SK-N-SH (cell line): ENCODE results near the gene RASSF8. TPM values are rescaled to one million over a fixed set of nuclear protein-coding genes. Genes with fewer than 3 reads are reported as not detected.
A peak's percentile ranks its signal among the peaks of the same experiment; 100 is the strongest.

Experiments used
- CTCF ChIA-PET: fragments of 300-600, 350-600 bp; formaldehyde crosslinking; extraction: SDS; loops from one replicate; lab custom pipeline; 2021; lab: Yijun Ruan, JAX
- POLR2A ChIA-PET: fragments of 350-600 bp; sonication (Branson Sonifier 250); formaldehyde crosslinking; extraction: SDS; loops from one replicate; lab custom pipeline; 2020; ENCODE audit warnings: antibody characterized with exemption, inconsistent platforms; lab: Yijun Ruan, JAX
- DNase-seq: peaks from one replicate; pipeline ENCODE4 v3.0.0; 2012
- H2AFZ ChIP-seq: fragments of 200-600 bp; sonication (generic); 2 replicates; pipeline ENCODE4 v1.8.1; 2016; ENCODE audit warnings: antibody characterized with exemption, mild to moderate bottlenecking, low read depth
- H3F3A ChIP-seq: fragments of 200-600 bp; sonication (generic); replicated peaks from 2 replicates; pipeline ENCODE3; 2016; ENCODE audit warnings: antibody characterized with exemption, mild to moderate bottlenecking; ENCODE audit not compliant: insufficient read depth
- H3K27ac ChIP-seq, 2 experiments: fragments of 200-500 bp in 1 of 2; fragments of 200-600 bp in 1 of 2; sonication (Bioruptor generic) in 1 of 2; sonication (generic), shearing (Covaris generic) in 1 of 2; 2 replicates each; pipeline versions ENCODE4 v1.5.1 to v1.6.1; 2014 to 2016; ENCODE audit warnings: low read depth in 2 of 2, inconsistent platforms in 1 of 2, low read length in 1 of 2, mild to moderate bottlenecking in 1 of 2, mixed read lengths in 1 of 2
- H3K27me3 ChIP-seq: fragments of 200-600 bp; sonication (generic), shearing (Covaris generic); 2 replicates; pipeline ENCODE4 v1.6.1; 2016; ENCODE audit warnings: mixed run types; ENCODE audit not compliant: insufficient read depth
- H3K36me3 ChIP-seq, 2 experiments: fragments of 200-500 bp in 1 of 2; fragments of 200-600 bp in 1 of 2; sonication (Bioruptor generic) in 1 of 2; sonication (generic) in 1 of 2; replicated peaks in 1 of 2; 2 replicates each; pipeline versions ENCODE3 to v1.5.1; 2014 to 2016; ENCODE audit warnings: low read length in 1 of 2, mild to moderate bottlenecking in 1 of 2; ENCODE audit not compliant: insufficient read depth in 2 of 2, control insufficient read depth in 1 of 2
- H3K4me1 ChIP-seq, 2 experiments: fragments of 200-500 bp in 1 of 2; fragments of 200-600 bp in 1 of 2; sonication (Bioruptor generic) in 1 of 2; sonication (generic), shearing (Covaris generic) in 1 of 2; 2 replicates each; pipeline versions ENCODE4 v1.5.1 to v1.6.1; 2014 to 2016; ENCODE audit warnings: low read depth in 1 of 2, low read length in 1 of 2, mixed run types in 1 of 2; ENCODE audit not compliant: insufficient read depth in 2 of 2, control insufficient read depth in 1 of 2
- H3K4me2 ChIP-seq: fragments of 200-600 bp; sonication (generic), shearing (Covaris generic); 2 replicates; pipeline ENCODE4 v1.6.1; 2017; ENCODE audit warnings: mixed run types
- H3K4me3 ChIP-seq, 2 experiments: fragments of 200-500 bp in 1 of 2; fragments of 200-600 bp in 1 of 2; sonication (Bioruptor generic) in 1 of 2; sonication (generic), shearing (Covaris generic) in 1 of 2; 2 replicates each; pipeline versions ENCODE4 v1.5.1 to v1.8.1; 2014 to 2016; ENCODE audit warnings: low read depth in 2 of 2, inconsistent platforms in 1 of 2, low read length in 1 of 2, mild to moderate bottlenecking in 1 of 2, mixed read lengths in 1 of 2, moderate library complexity in 1 of 2
- H3K79me2 ChIP-seq: fragments of 200-600 bp; sonication (generic); 2 replicates; pipeline ENCODE4 v1.8.1; 2017; ENCODE audit warnings: mild to moderate bottlenecking; ENCODE audit not compliant: insufficient read depth
- H3K9ac ChIP-seq: fragments of 200-600 bp; sonication (generic); 2 replicates; pipeline ENCODE4 v1.6.1; 2017; ENCODE audit warnings: mixed run types
- H3K9me2 ChIP-seq: fragments of 200-600 bp; sonication (generic); 2 replicates; pipeline ENCODE4 v1.6.1; 2017; ENCODE audit warnings: mixed run types
- H3K9me3 ChIP-seq: fragments of 200-600 bp; sonication (generic); 2 replicates; pipeline ENCODE4 v1.6.1; 2017; ENCODE audit warnings: mixed run types, mild to moderate bottlenecking, moderate library complexity
- H4K20me1 ChIP-seq: fragments of 200-600 bp; sonication (generic); 2 replicates; pipeline ENCODE4 v1.6.1; 2017; ENCODE audit warnings: mild to moderate bottlenecking, mixed run types; ENCODE audit not compliant: insufficient read depth
- CHD2 ChIP-seq: fragments of 150-350 bp; IDR thresholded peaks from 2 replicates; pipeline ENCODE4 v1.6.1; 2018; ENCODE audit warnings: low read length; ENCODE audit not compliant: partially characterized antibody
- EP300 ChIP-seq, 2 experiments: IDR thresholded peaks; 2 replicates each; pipeline versions ENCODE4 v1.4.0 to v1.6.1; 2012; ENCODE audit warnings: borderline replicate concordance in 1 of 2, low read depth in 1 of 2, low read length in 1 of 2
- EZH2phosphoT487 ChIP-seq: fragments of 200-600 bp; sonication (generic); IDR thresholded peaks from 2 replicates; pipeline ENCODE4 v1.6.1; 2017; ENCODE audit warnings: low read depth, mixed run types, mild to moderate bottlenecking, antibody characterized with exemption, moderate library complexity, borderline replicate concordance
- GATA2 ChIP-seq: sonication (generic); formaldehyde crosslinking; IDR thresholded peaks from 2 replicates; pipeline ENCODE4 v1.5.0; 2020; ENCODE audit warnings: mild to moderate bottlenecking, missing genetic modification reagents
- JUND ChIP-seq: IDR thresholded peaks from 2 replicates; pipeline ENCODE4 v1.4.0; 2012
- MEF2A ChIP-seq: IDR thresholded peaks from 2 replicates; pipeline ENCODE4 v1.4.0; 2012; ENCODE audit warnings: low read depth, borderline replicate concordance
- NFIC ChIP-seq: IDR thresholded peaks from 2 replicates; pipeline ENCODE4 v1.4.0; 2012; ENCODE audit warnings: borderline replicate concordance
- NRF1 ChIP-seq: IDR thresholded peaks from 2 replicates; pipeline ENCODE4 v1.6.1; 2012; ENCODE audit warnings: low read depth, mild to moderate bottlenecking, low read length
- POLR2AphosphoS5 ChIP-seq: IDR thresholded peaks from 2 replicates; pipeline ENCODE4 v1.6.1; 2012; ENCODE audit warnings: low read depth, low read length
- RCOR1 ChIP-seq: fragments of 150-350 bp; IDR thresholded peaks from 2 replicates; pipeline ENCODE4 v1.6.1; 2017; ENCODE audit warnings: antibody characterized with exemption, low read length
- REST ChIP-seq: IDR thresholded peaks from 2 replicates; pipeline ENCODE4 v1.6.1; 2012; ENCODE audit warnings: mild to moderate bottlenecking, low read depth, low read length, moderate library complexity
- RFX5 ChIP-seq: IDR thresholded peaks from 2 replicates; pipeline ENCODE4 v1.6.1; 2012; ENCODE audit warnings: mild to moderate bottlenecking, improper control_type of control experiment, low read length
- RXRA ChIP-seq: IDR thresholded peaks from 2 replicates; pipeline ENCODE4 v1.4.0; 2012; ENCODE audit warnings: low read depth, mild to moderate bottlenecking, borderline replicate concordance
- TAF1 ChIP-seq: IDR thresholded peaks from 2 replicates; pipeline ENCODE4 v1.6.1; 2012; ENCODE audit warnings: low read depth, mild to moderate bottlenecking, low read length, moderate library complexity, borderline replicate concordance
- TCF12 ChIP-seq: IDR thresholded peaks from 2 replicates; pipeline ENCODE4 v1.4.0; 2012
- TEAD4 ChIP-seq: IDR thresholded peaks from 2 replicates; pipeline ENCODE4 v1.4.0; 2012; ENCODE audit warnings: mild to moderate bottlenecking, borderline replicate concordance; ENCODE audit not compliant: insufficient read depth
- YY1 ChIP-seq: IDR thresholded peaks from 2 replicates; pipeline ENCODE4 v1.4.0; 2012; ENCODE audit warnings: low read depth, mild to moderate bottlenecking
- WGBS: methylation state at CpG from one replicate; pipeline ENCODE4 v1.1.6; 2017; ENCODE audit warnings: low lambda C conversion rate; 5-methylcytosine and 5-hydroxymethylcytosine counted together
- polyA plus RNA-seq, 3 experiments: library from polyadenylated mRNA; depleted of rRNA; stranded (reverse); fragments of >200 nt; gene quantifications; 2 replicates each; pipeline ENCODE4 v1.2.3, GENCODE V29; 2012
- TF ChIP-seq, protein P1 (sequence below): IDR thresholded peaks from 2 replicates; pipeline ENCODE4 v1.4.0; 2012; ENCODE audit warnings: low read depth, borderline replicate concordance
- TF ChIP-seq, protein P2 (sequence below): IDR thresholded peaks from 2 replicates; pipeline ENCODE4; 2012

The RASSF8 gene
- polyA plus RNA-seq, 1 of the 3 experiments (the other 2 are of a cell fraction): 15.3 TPM

GRCh38 chr12:25992026-25992782, 33.7 kb downstream of the RASSF8 start (continued):
- TF ChIP-seq, protein P1, sequence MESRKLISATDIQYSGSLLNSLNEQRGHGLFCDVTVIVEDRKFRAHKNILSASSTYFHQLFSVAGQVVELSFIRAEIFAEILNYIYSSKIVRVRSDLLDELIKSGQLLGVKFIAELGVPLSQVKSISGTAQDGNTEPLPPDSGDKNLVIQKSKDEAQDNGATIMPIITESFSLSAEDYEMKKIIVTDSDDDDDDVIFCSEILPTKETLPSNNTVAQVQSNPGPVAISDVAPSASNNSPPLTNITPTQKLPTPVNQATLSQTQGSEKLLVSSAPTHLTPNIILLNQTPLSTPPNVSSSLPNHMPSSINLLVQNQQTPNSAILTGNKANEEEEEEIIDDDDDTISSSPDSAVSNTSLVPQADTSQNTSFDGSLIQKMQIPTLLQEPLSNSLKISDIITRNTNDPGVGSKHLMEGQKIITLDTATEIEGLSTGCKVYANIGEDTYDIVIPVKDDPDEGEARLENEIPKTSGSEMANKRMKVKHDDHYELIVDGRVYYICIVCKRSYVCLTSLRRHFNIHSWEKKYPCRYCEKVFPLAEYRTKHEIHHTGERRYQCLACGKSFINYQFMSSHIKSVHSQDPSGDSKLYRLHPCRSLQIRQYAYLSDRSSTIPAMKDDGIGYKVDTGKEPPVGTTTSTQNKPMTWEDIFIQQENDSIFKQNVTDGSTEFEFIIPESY: no peak
- TF ChIP-seq RCOR1 (no peak), RFX5 (no peak), RXRA (no peak), TAF1 (no peak), TEAD4 (no peak), EZH2phosphoT487 (no peak), YY1 (no peak)
- TF ChIP-seq, protein P2, sequence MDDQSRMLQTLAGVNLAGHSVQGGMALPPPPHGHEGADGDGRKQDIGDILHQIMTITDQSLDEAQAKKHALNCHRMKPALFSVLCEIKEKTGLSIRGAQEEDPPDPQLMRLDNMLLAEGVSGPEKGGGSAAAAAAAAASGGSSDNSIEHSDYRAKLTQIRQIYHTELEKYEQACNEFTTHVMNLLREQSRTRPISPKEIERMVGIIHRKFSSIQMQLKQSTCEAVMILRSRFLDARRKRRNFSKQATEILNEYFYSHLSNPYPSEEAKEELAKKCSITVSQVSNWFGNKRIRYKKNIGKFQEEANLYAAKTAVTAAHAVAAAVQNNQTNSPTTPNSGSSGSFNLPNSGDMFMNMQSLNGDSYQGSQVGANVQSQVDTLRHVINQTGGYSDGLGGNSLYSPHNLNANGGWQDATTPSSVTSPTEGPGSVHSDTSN: no peak
- TF ChIP-seq, all 33 proteins: peak for 0

DNA sequence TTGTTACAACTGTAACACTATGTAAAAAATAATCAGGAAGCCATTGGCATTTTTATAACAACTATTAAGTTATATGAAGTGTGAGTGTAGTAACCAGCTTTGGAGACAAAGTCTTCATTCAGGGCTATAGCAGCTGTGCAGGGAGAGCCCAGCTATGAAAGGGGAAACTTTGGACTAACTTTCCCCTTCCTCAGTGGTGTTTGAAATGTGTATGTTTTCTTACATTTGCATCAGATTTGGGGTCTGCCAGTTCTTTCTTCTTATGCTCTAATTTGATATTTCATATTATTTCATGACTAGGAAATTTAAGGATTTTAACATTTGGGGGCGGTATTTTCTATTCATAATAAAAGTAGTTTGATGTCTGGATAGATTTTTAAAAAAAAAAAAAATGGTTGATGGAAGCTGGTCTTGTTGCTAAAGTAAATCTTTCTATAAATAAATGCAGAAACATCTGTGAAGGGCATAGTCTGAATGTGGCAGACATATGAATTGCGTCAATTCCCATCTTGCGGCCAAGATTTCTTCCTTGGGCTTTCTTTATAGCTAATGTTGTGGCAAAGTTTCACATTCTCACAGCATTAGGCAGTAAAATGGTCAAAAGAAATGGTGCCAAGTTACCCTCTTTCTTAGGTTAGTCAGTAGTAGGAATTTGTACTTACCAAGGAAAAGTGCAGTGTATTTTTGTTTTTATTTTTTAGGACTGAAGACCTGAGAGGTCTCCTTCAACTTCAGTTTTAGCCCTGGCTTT, 35.6 kb downstream of the RASSF8 start:
- Histone ChIP-seq H3K9me3 (no peaks in the 10 kb centered on the region), H3K79me2 (peaks cover 98% of the 10 kb centered on the region), H3K36me3 (peaks cover 0 to 4% of the 10 kb centered on the region in 2 experiments), H3K27me3 (no peaks in the 10 kb centered on the region), H3K27ac (peak overlapping the region; percentile 76 to 97), H3K4me1 (peaks cover 10 to 54% of the 10 kb centered on the region in 2 experiments), H4K20me1 (peaks cover 37% of the 10 kb centered on the region), H3K9me2 (no peaks in the 10 kb centered on the region), H3K9ac (peak overlapping the region; percentile 68), H2AFZ (no peak overlapping the region), H3K4me2 (peak overlapping the region; percentile 62), H3K4me3 (no peak overlapping the region; a peak in 1 of 4 replicates), H3F3A (peaks cover 58% of the 10 kb centered on the region)
- WGBS: 38% methylated on average over 3 of the region's 3 CpGs
- ChIA-PET POLR2A (no interaction called here), CTCF (interaction anchor here (0.8 to 1.3 kb wide), 2 partner anchors 34 to 558 kb away, joined by 3 to 4 read pairs; no protein-coding TSS in a partner anchor)
- no peak for DNase-seq
- TF ChIP-seq GATA2 (CRISPR knock-in tag): no peak
- TF ChIP-seq NFIC: peak; percentile 93
- no peak for TF ChIP-seq CHD2
- TF ChIP-seq RCOR1: no peak
- TF ChIP-seq NRF1: no peak
- TF ChIP-seq, protein P2: peak; percentile 73
- TF ChIP-seq TEAD4: peak; percentile 76
- peak; percentile 96 for TF ChIP-seq TCF12
- peak in 1 of 2 experiments; percentile 59; a peak in 1 of 4 replicates for TF ChIP-seq EP300 (IDR thresholded peaks at IDR 0.05; ENCODE audit: borderline replicate concordance in 1 of 2, low read depth in 1 of 2, low read length in 1 of 2)
- TF ChIP-seq REST: no peak
- peak; percentile 47; the same call in 1 of the 2 replicates for TF ChIP-seq POLR2AphosphoS5
- peak; percentile 95 for TF ChIP-seq MEF2A
- TF ChIP-seq JUND: peak; percentile 65
